H9 (cell line): Measurements from ENCODE around the gene ACACB. TPM values are rescaled to one million over a fixed set of nuclear protein-coding genes. Genes with fewer than 3 reads are reported as not detected.

Source experiments
- DNase-seq: peaks from one replicate; pipeline ENCODE4 v3.0.0-alpha.2; 2017
- H2AFZ ChIP-seq: one replicate; pipeline ENCODE4 v1.6.1; 2013; ENCODE audit warnings: mild to moderate bottlenecking, low read length, control low read depth, moderate library complexity
- H2AK5ac ChIP-seq: 2 replicates; pipeline ENCODE4 v1.6.1; 2013; ENCODE audit warnings: low read length, control low read depth, mixed read lengths; ENCODE audit not compliant: insufficient read length
- H2BK120ac ChIP-seq: one replicate; pipeline ENCODE4 v1.6.1; 2013; ENCODE audit warnings: low read depth, mild to moderate bottlenecking, low read length, control low read depth, inconsistent platforms; ENCODE audit not compliant: poor library complexity, severe bottlenecking
- H2BK12ac ChIP-seq: 2 replicates; pipeline ENCODE4 v1.6.1; 2013; ENCODE audit warnings: low read length, control low read depth, mixed read lengths, low read depth; ENCODE audit not compliant: insufficient read length
- H2BK15ac ChIP-seq: 2 replicates; pipeline ENCODE4 v1.6.1; 2013; ENCODE audit warnings: low read depth, low read length, control low read depth
- H2BK20ac ChIP-seq: one replicate; pipeline ENCODE4 v1.6.1; 2013; ENCODE audit warnings: low read depth, mild to moderate bottlenecking, low read length, control low read depth, inconsistent platforms; ENCODE audit not compliant: poor library complexity, severe bottlenecking
- H2BK5ac ChIP-seq: 2 replicates; pipeline ENCODE4 v1.6.1; 2013; ENCODE audit warnings: low read length, control low read depth, mixed read lengths; ENCODE audit not compliant: insufficient read length
- H3K14ac ChIP-seq: 2 replicates; pipeline ENCODE4 v1.6.1; 2013; ENCODE audit warnings: low read length, control low read depth; ENCODE audit not compliant: insufficient read depth
- H3K18ac ChIP-seq: 2 replicates; pipeline ENCODE4 v1.6.1; 2013; ENCODE audit warnings: low read depth, mild to moderate bottlenecking, mixed read lengths, low read length, control low read depth; ENCODE audit not compliant: insufficient read length
- H3K23ac ChIP-seq: 2 replicates; pipeline ENCODE4 v1.6.1; 2013; ENCODE audit warnings: low read length, control low read depth, mixed read lengths, low read depth; ENCODE audit not compliant: insufficient read length
- H3K23me2 ChIP-seq: 2 replicates; pipeline ENCODE4 v1.6.1; 2013; ENCODE audit warnings: low read depth, mild to moderate bottlenecking, mixed read lengths, low read length, control low read depth; ENCODE audit not compliant: insufficient read length, poor library complexity, severe bottlenecking
- H3K27ac ChIP-seq: 2 replicates; pipeline ENCODE4 v1.5.1; 2013; ENCODE audit warnings: low read length, control low read depth, mixed read lengths, low read depth; ENCODE audit not compliant: insufficient read length
- H3K27me3 ChIP-seq: 2 replicates; pipeline ENCODE4 v1.6.1; 2013; ENCODE audit warnings: low read length, control low read depth, inconsistent platforms; ENCODE audit not compliant: insufficient read depth
- H3K4ac ChIP-seq: 2 replicates; pipeline ENCODE4 v1.6.1; 2013; ENCODE audit warnings: low read depth, mild to moderate bottlenecking, control low read depth, inconsistent platforms, low read length, moderate library complexity
- H3K4me1 ChIP-seq: 2 replicates; pipeline ENCODE4 v1.6.1; 2013; ENCODE audit warnings: low read length, control low read depth, inconsistent platforms; ENCODE audit not compliant: insufficient read depth
- H3K4me2 ChIP-seq: 2 replicates; pipeline ENCODE4 v1.6.1; 2013; ENCODE audit warnings: low read length, control low read depth, mixed read lengths; ENCODE audit not compliant: insufficient read length, insufficient read depth
- H3K56ac ChIP-seq: 2 replicates; pipeline ENCODE4 v1.6.1; 2013; ENCODE audit warnings: low read depth, mild to moderate bottlenecking, mixed read lengths, low read length, control low read depth; ENCODE audit not compliant: insufficient read length
- H3K79me1 ChIP-seq: 2 replicates; pipeline ENCODE4 v1.6.1; 2013; ENCODE audit warnings: low read depth, mild to moderate bottlenecking, moderate library complexity, low read length, control low read depth, inconsistent platforms; ENCODE audit not compliant: insufficient read depth, poor library complexity, severe bottlenecking
- H3K79me2 ChIP-seq: 2 replicates; pipeline ENCODE4 v1.6.1; 2013; ENCODE audit warnings: low read length, control low read depth, inconsistent platforms; ENCODE audit not compliant: insufficient read depth
- H3K9ac ChIP-seq: 2 replicates; pipeline ENCODE4 v1.6.1; 2013; ENCODE audit warnings: low read length, control low read depth, mixed read lengths; ENCODE audit not compliant: insufficient read length; ENCODE audit errors: extremely low read depth
- H3K9me3 ChIP-seq: one replicate; pipeline ENCODE4 v1.6.1; 2013; ENCODE audit warnings: low read depth, low read length, inconsistent platforms; ENCODE audit not compliant: control insufficient read depth
- H3T11ph ChIP-seq: one replicate; pipeline ENCODE4 v1.6.1; 2013; ENCODE audit warnings: mild to moderate bottlenecking, low read length, control low read depth, inconsistent platforms
- H4K20me1 ChIP-seq: one replicate; pipeline ENCODE4 v1.6.1; 2013; ENCODE audit not compliant: control insufficient read depth, insufficient read length, insufficient read depth
- H4K5ac ChIP-seq: 2 replicates; pipeline ENCODE4 v1.6.1; 2013; ENCODE audit warnings: low read depth, mild to moderate bottlenecking, mixed read lengths, low read length, control low read depth; ENCODE audit not compliant: insufficient read length
- H4K8ac ChIP-seq: replicated peaks from 2 replicates; pipeline ENCODE4 v1.6.1; 2013; ENCODE audit warnings: low read length, control low read depth, mixed read lengths, low read depth; ENCODE audit not compliant: insufficient read length
- H4K91ac ChIP-seq: 2 replicates; pipeline ENCODE4 v1.6.1; 2013; ENCODE audit warnings: low read depth, mild to moderate bottlenecking, moderate library complexity, mixed read lengths, low read length, control low read depth; ENCODE audit not compliant: insufficient read length
- H3K27ac Mint-ChIP-seq, 3 experiments: 2 replicates in 2 of 3; 3 replicates in 1 of 3; pipeline ENCODE4 v1.8.0; 2020 to 2021; ENCODE audit warnings: mixed read lengths in 3 of 3, mild to moderate bottlenecking in 1 of 3, moderate library complexity in 1 of 3
- H3K27me3 Mint-ChIP-seq: 2 replicates; pipeline ENCODE4 v1.8.0; 2021; ENCODE audit warnings: low read depth, mild to moderate bottlenecking, moderate library complexity, mixed read lengths
- H3K36me3 Mint-ChIP-seq, 3 experiments: 2 replicates in 2 of 3; 3 replicates in 1 of 3; pipeline ENCODE4 v1.8.0; 2020 to 2021; ENCODE audit warnings: low read depth in 3 of 3, mixed read lengths in 3 of 3; ENCODE audit not compliant: insufficient read depth in 1 of 3
- H3K4me1 Mint-ChIP-seq, 2 experiments: 2 replicates each; pipeline ENCODE4 v1.8.0; 2020; ENCODE audit warnings: mixed read lengths in 2 of 2
- H3K4me3 Mint-ChIP-seq, 2 experiments: 2 replicates in 1 of 2; 3 replicates in 1 of 2; pipeline ENCODE4 v1.8.0; 2020 to 2021; ENCODE audit warnings: mild to moderate bottlenecking in 2 of 2, mixed read lengths in 2 of 2, moderate library complexity in 1 of 2
- H3K9me3 Mint-ChIP-seq, 2 experiments: 2 replicates in 1 of 2; 3 replicates in 1 of 2; pipeline ENCODE4 v1.8.0; 2020; ENCODE audit warnings: mild to moderate bottlenecking in 2 of 2, mixed read lengths in 2 of 2, moderate library complexity in 1 of 2
- CTCF ChIP-seq: fragments of 200-600 bp; sonication (generic); conservative IDR thresholded peaks from 3 replicates; pipeline ENCODE4 v1.8.0; 2021; ENCODE audit warnings: antibody characterized with exemption, mild to moderate bottlenecking
- WGBS: extraction: QIAGEN DNeasy Blood & Tissue Kit; methylation state at CpG from one replicate; pipeline ENCODE4 v1.1.7; 2013; ENCODE audit warnings: missing lambda C conversion rate, low lambda C conversion rate, mixed read lengths; ENCODE audit not compliant: insufficient read length; ENCODE audit errors: extremely low coverage; 5-methylcytosine and 5-hydroxymethylcytosine counted together
- total RNA-seq: library from RNA; stranded (reverse); gene quantifications from 2 replicates; pipeline ENCODE4 v1.2.1, GENCODE V29; 2021

Gene ACACB
- total RNA-seq, 1 experiment from 2014 or later, result 14.2 TPM

GRCh38 chr12:109098183-109098604 lies 18.2 kb upstream of the ACACB start:
- no peak for DNase-seq
- no CpG with 5 or more reads among the region's 32 CpGs for WGBS
- H3K4me3 Mint-ChIP-seq, result peak overlapping the region; percentile 86 to 89
- Histone ChIP-seq H3K4me1 (no peaks in the 10 kb centered on the region), H2BK120ac (no peak overlapping the region), H3K4ac (no peak overlapping the region; the same call in 1 of the 2 replicates), H3K27ac (no peak overlapping the region), H4K5ac (no peak overlapping the region), H2BK15ac (no peak overlapping the region), H3K56ac (no peak overlapping the region), H4K91ac (no peak overlapping the region), H2BK20ac (no peak overlapping the region), H3K23ac (no peak overlapping the region), H3K9ac (peak overlapping the region; percentile 82), H4K20me1 (no peaks in the 10 kb centered on the region), H3K79me2 (peaks cover 5% of the 10 kb centered on the region; the same call in 1 of the 2 replicates), H3K14ac (peak overlapping the region; percentile 68), H3K9me3 (no peaks in the 10 kb centered on the region), H2AK5ac (no peak overlapping the region), H2AFZ (no peak overlapping the region), H3K4me2 (peak overlapping the region; percentile 85), H2BK5ac (no peak overlapping the region), H3K18ac (peak overlapping the region; percentile 57), H3K23me2 (peaks cover 13% of the 10 kb centered on the region), H3K79me1 (peaks cover 8% of the 10 kb centered on the region), H4K8ac (no peak overlapping the region), H3T11ph (no peak overlapping the region), H3K27me3 (no peaks in the 10 kb centered on the region), H2BK12ac (no peak overlapping the region)
- TF ChIP-seq CTCF, result no peak
- peaks cover 35 to 44% (median 43%) of the 10 kb centered on the region in 3 experiments for H3K36me3 Mint-ChIP-seq
- H3K4me1 Mint-ChIP-seq, result peaks cover 4 to 18% of the 10 kb centered on the region in 2 experiments
- H3K9me3 Mint-ChIP-seq, result no peaks in the 10 kb centered on the region
- peak overlapping the region in 1 of 3 experiments; percentile 95; a peak in 3 of 7 replicates for H3K27ac Mint-ChIP-seq
- peaks cover 3% of the 10 kb centered on the region for H3K27me3 Mint-ChIP-seq
